ENCODE data around the gene LPIN1. TPM values are rescaled to one million over a fixed set of nuclear protein-coding genes. Genes with fewer than 3 reads are reported as not detected.
"Not testable (repeated sequence)": the region's sequence is repeated elsewhere in the genome, so short reads cannot be mapped to it uniquely, and the experiment has no call there.

LPIN1 gene
- total RNA-seq, 2 donors from 2014 or later = 24.4 to 34.9 TPM

DNA sequence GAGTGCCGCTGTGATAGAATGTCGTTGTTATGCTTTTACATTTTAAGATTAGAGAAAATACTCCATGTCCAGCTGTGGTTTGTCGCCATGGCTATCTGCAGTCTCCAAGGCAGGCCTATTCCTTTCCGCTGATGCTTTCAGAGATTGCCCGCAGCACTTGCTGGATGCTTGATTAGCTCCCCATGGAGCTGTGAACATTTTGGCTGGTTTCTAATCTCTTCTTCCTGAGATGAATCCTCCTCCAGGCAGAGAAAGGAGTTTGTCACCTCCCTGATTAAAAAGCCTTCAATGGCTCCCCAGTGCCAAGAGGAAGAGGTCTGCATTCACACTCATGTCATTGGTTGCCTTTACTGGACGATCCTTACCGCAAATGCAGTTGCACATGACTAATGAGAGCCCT is 32.6 kb upstream of the LPIN1 start:
- DNase-seq = no peak
- intact Hi-C loops (cut with DNase I, micrococcal nuclease) = no loop called here
- ATAC-seq = no peak

DNA sequence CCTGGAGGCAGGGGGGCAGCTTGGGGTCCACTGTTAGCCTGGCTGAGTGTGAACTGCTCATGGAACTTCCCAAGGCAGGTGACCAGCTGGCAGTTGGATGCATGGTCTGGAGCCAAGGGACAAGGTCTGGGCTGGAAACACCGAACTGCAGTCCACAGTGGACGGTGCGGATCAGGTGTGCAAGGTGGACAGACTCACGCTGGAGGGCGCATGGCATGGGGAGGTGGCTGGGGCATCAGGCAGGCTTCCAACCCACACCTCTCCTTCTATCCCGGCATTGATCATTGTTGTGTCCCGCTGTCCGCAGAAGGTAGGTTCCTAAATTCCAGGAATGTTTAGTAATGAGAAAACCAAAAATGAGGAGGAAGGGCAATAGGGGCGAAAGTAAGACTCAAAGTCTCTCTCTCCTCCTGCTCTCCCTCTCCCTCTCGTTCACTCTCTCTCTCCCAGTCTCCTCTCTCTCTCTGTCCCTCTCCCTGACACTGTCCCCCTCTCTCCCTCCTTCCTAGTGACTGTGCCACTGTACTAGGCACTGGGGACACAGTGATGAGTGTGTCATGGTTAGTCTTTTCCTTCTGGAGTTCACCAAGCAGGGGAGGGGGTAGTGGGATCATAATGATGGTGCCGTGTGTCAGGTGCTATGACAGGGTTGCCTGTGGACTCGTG is 30.3 kb upstream of the LPIN1 start:
- intact Hi-C loops (cut with DNase I, micrococcal nuclease) = no loop called here
- ATAC-seq = no peak

DNA sequence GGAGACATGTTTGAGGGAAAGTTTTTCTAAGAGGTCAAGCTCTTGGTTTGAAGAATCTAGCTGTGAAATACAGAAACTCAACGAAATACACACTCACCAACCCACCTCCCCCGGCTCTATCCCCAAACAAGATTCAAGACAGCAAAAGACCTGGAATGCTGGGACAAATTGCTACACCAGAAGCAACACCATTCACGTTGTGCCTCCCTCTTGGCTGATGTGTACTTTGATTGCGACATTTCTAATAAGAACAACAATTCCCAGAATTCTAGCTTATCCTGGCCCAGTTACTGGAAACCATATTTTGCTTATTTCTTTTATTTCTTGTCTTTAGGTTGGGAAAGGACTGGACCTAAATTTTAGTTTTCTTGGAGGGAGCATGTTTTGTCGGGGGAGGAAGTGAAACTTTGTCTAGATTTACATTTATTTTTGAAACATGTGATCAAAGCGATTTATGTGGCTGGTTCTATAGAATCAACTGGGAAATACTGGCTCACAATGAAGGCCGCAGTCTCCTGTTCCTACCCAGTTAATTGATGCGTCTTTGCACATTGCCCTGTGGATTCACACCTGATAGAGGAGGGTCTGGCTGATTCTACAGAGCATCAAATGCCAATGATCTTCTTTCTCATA is 29.6 kb upstream of the LPIN1 start:
- ATAC-seq (no peak), DNase-seq (no peak)
- intact Hi-C loops (cut with DNase I, micrococcal nuclease) = no loop called here

More for the DNA sequence above, 30.3 kb upstream of the LPIN1 start:
- DNase-seq = no peak

DNA sequence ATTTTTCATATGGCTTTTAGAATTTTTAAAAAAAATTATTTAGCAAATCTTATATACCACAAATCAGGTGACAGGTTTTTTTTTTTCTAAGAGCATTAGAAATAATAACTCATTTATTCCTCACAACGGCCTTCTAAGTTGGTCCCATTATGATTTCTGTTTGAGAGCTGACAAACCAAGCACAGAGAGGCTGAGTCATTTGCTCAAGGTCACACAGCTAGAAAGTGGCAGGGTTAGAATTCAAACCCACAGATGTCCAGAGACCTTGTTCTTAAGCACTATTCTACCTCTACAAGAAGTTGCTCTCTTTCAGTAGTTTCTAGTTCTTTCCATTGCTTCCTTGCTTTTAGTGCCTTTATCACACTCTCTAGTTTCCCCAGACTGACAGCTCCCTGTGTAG is 28.8 kb upstream of the LPIN1 start:
- intact Hi-C loops (cut with DNase I, micrococcal nuclease) = no loop called here
- no peak for DNase-seq
- ATAC-seq = no peak

DNA sequence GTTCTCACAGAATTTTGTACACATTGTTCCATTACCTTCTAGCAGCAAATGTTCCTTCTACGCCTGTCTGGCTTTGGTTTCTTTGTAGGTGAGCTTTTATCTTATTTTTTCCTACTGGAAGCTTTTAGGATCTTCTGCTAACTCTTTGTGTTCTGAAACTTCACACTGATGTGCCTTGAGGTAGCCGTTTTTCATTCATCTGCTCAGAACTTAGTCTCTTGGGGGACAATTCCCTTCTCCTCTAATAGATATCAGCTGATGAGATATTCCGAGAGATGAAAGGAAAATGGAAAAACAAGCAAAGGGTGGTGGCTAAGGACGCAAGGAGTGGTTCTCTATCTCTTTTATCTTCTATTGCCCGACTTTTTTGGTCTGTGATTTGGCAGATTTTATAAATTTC is 27.8 kb upstream of the LPIN1 start:
- intact Hi-C loops (cut with DNase I, micrococcal nuclease) = no loop called here
- no peak for DNase-seq
- ATAC-seq = no peak

DNA sequence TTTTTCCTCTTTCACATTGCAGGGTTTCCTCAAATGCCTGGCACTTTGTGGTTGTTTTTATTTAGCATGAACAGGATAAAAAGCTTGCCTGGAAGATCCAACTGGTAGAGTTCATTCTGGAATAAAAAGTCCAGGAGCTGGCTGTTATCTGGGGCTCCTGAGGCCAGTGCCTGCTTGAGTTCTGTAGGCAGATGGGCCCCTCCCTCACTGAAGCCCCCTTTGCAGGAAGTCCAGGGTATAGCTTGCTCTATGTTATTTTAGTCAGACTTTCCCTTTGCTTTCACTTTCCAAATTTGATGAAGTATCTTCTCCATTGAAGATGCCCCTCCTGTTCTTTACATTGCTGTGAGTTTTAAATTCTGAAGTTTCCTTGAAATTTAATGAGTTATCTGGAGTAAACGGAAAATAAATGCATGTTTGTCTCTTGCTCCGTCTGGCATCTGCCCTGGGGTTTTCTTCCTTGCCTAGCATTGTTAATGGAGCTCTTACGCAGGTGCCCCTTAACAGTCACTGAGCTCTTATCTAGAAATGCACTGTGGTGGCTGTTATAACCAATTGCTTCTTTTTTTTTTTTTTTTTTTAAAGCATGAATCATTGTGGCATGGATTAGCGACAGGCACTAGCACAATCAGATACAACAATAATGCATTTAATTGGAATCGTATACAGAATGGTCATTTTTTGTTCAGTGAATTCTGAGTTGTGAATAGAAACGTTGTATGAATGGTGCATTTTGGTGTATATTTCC is 27.0 kb upstream of the LPIN1 start:
- no peak for ATAC-seq
- no peak for DNase-seq
- intact Hi-C loops (cut with DNase I, micrococcal nuclease) = no loop called here

DNA sequence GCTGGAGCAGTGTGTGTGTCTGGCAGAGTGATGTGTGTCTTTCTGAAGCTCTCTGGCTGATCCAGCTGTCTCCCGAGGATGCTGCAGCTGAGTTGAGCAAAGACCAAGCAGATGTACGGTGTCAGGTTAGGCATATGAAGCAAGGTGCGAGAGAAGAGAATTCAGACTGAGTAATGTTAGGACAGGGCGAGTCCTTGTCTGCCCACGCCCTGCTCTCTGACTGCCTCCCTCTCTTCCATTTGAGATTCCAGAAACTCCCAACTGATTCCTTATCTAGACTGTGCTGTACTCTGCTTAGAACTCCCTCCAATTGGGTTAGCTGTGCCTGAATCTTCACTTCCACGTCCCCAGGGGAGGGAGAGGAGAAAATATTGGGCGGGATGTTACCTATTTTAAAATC is 25.7 kb upstream of the LPIN1 start:
- intact Hi-C loops (cut with DNase I, micrococcal nuclease) = no loop called here
- ATAC-seq (no peak), DNase-seq (no peak)

DNA sequence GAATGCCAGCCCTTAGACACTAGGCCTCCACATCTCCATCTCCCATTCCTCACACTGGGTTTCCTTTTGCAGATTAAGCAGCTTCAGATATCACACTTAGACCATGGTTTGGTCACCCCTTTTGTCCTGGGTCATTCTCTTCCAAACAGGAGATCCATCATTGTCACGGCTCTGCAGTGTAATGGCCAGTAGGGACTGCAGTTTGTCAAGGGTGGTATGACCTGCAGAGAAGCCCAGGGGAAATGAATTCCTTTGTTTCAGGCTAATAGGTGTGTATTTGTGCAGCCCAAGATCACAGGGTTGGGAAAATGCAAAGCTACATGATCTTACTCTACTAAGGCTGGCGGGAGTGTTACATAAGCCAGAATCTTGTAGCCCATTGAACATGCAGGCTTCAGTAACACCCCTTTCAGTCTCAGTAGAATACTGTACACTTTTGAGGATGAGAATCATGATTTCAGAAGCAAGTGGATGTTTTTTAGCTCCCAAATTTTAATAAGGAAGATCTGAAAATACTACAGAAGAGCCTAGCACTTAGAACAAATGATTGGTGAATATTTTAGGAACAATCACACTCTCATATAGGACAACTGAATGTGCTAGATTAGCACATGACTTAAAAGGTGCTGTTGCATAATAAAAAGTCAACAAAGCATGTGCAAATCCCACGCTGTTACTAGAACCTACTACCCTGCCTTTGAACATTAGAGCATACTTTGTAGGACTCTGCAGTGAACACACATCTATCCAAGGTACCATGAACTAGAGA is 24.0 kb upstream of the LPIN1 start:
- no peak for ATAC-seq
- no peak for DNase-seq
- intact Hi-C loops (cut with DNase I, micrococcal nuclease) = no loop called here

DNA sequence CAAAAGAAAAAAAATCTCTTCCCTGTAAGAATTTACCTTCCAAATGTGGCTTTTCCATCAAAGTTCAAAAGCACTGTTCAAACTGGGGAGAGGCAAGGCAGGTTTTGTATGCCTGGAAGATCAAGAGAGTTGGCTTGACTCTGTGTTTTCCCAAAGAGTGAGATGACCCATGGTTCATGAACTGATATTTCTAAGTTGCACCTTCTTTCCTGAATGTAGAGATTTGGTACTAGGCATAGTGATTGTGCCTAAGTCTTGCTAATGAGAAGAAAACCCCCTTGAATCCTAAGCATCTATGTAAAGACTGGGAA is 23.4 kb upstream of the LPIN1 start:
- ATAC-seq (no peak), DNase-seq (no peak)
- intact Hi-C loops (cut with DNase I, micrococcal nuclease) = no loop called here

DNA sequence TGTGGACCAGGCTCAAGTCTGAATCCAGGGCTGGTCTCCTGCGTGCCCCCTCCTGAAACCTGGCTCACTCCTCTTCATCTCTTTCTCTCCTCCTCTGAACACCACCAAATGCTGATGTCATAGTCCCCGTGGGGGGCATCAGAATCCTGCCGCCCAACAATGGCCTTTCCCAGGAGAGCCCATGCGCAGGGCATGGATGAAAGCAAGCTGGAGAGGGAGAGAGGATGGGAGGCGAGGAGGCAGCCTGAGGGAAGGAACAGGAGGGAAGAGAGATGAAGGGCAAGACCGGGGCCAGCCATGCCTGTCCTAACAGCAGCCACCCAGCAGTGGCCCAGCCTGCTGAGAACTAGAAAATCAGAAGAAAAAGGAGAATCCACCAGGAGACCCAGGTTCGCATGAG is 22.3 kb upstream of the LPIN1 start:
- ATAC-seq = no peak
- DNase-seq = no peak
- intact Hi-C loops (cut with DNase I, micrococcal nuclease) = no loop called here

DNA sequence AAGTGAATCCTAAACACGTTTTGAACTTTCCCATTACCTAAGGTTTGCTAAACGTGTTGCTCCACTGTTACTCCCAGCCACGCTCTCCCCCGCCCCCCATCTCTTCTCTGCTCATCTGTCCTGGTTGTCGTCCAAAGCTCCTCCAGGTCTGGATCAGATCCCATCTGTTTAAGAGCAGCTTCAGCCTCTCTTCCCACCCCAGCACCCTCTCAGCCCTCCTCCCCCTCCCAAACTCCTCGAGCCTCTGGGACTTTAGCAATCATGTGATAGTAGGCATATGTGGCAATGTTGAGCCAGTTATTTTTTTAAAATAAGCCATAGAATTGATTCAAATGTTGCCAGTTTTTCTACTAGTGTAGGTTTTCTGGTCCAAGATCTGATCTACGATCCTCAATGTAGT is 20.0 kb upstream of the LPIN1 start:
- intact Hi-C loops (cut with DNase I, micrococcal nuclease) = no loop called here
- DNase-seq = no peak
- no peak for ATAC-seq

DNA sequence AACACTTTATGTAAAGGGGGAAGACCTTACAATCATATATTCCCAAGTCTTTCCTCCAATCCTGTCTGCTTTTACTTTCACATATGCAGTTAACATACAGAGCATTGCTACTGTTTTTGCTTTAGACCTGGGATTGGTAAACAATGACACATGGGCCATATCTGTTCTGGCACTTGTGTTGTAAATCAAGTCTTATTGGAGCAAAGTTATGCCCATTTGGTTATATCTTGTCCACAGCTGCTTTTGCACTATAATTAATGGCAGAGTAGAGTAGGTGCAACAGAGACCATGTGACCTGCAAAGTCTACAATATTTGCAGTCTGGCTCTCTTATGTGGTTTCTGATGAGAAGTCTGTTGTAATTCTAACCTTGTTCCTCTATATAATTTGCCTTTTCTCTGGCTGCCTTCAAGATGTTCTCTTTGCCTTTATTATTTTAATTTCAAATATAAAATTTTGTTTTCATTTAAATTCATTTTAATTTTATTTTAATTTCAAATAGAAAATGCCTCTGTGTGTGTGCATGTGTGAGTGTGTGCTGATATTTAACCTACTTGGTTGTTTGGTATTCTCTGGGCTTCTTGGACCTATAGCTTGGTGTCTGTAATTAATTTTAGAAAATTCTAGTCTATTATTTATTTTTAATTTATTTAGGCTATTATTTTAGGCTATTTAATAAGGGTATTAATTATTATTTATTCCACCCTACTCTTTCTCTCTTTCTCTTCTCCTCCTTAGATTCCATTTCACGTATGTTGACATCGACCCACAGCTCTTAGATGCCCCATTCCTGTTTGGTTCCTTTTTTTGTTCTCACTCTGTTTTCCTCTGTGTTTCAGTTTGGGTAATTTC is 16.8 kb upstream of the LPIN1 start:
- DNase-seq (no peak), ATAC-seq (no peak)
- intact Hi-C loops (cut with DNase I, micrococcal nuclease) = no loop called here

DNA sequence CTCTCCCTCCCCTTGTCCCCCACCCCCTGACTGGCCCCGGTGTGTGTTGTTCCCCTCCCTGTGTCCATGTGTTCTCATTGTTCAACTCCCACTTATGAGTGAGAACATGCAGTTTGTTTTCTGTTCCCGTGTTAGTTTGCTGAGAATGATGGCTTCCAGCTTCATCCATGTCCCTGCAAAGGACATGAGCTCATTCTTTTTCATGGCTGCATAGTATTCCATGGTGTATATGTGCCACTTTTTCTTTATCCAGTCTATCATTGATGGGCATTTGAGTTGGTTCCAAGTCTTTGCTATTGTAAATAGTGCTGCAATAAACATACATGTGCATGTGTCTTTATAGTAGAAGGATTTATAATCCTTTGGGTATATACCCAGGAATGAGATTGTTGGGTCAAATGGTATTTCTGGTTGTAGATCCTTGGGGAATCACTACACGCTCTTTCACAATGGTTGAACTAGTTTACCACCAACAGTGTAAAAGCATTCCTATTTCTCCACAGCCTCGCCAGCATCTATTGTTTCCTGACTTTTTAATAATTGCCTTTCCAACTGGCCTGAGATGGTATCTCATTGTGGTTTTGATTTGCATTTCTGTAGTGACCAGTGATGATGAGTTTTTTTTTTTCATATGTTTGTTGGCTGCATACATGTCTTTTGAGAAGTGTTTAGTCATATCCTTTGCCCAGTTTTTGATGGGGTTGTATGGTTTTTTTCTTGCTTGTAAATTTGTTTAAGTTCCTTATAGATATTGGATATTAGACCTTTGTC is 15.0 kb upstream of the LPIN1 start:
- DNase-seq; ATAC-seq; intact Hi-C loops (cut with DNase I, micrococcal nuclease): not testable (repeated sequence)

DNA sequence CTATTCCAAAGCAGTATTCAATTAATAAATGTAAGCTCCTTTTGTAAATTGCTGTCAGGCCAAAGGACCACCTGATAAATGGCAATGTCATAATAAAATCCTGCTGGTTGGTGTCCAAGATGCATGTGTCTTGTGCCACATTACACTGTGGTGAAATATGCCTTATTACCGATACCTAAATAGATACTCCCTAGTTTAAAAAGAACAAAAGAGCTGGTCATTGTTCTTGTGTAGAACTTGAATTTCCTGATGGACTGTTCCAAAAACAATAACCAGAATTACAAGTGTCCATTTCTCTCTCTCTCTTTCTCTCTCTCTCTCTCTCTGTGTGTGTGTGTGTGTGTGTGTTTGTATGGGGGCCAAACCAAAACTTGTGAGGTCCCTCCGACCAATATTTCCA is 13.8 kb upstream of the LPIN1 start:
- intact Hi-C loops (cut with DNase I, micrococcal nuclease) = no loop called here
- DNase-seq = no peak
- ATAC-seq = no peak

DNA sequence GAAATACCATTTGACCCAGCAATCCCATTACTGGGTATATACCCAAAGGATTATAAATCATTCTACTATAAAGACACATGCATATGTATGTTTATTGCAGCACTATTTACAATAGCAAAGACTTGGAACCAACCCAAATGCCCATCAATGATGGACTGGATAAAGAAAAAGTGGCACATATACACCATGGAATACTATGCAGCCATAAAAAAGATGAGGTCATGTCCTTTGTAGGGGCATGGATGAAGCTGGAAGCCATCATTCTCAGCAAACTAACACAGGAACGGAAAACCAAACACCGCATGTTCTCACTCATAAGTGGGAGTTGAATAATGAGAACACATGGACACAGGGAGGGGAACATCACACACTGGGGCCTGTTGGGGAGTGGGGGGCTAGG is 8.6 kb upstream of the LPIN1 start:
- ATAC-seq; intact Hi-C loops (cut with DNase I, micrococcal nuclease); DNase-seq: not testable (repeated sequence)

DNA sequence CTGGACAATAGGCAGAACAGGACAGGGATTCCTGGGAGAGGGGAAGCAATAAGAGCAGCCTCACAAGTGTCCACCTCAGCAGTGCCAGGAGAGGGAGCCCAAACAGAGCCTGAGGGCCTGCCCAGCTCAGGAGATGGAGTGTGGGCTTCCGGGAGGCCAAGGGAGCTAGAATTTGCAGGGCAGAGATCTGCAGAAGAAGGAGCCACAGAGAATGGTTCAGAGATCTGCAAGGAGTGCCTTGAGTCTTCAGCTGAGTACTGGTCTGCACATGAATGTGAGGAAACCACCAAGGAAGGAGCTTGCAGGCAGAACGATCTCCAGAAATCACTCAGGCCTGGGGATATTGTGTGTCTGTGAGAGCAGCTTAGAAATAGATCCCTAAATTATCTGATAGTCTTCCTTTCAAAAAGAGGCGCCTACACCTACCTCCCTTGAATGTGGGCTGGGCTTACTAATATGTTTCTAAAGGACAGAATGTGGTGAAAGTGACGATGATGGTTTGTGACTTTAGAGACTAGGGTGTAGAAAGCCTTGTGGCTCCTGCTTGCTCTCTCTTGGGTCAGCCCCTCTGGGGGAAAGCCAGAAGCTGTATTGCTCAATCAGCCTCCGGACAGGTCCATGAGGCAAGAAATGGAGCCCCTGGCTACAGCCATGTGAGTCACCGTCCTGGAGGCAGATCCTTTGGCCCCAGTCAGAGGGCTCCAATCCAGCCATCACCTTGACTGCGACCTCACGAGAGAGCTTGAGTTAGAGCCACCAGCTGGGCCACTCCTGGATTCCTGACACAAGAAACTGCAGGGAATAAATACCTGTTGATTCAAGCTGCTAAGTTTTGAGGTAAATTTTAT is 7.6 kb upstream of the LPIN1 start:
- peak; percentile 92 for ATAC-seq
- peak; percentile 63 to 65 for DNase-seq
- intact Hi-C loops (cut with DNase I, micrococcal nuclease) = no loop called here

DNA sequence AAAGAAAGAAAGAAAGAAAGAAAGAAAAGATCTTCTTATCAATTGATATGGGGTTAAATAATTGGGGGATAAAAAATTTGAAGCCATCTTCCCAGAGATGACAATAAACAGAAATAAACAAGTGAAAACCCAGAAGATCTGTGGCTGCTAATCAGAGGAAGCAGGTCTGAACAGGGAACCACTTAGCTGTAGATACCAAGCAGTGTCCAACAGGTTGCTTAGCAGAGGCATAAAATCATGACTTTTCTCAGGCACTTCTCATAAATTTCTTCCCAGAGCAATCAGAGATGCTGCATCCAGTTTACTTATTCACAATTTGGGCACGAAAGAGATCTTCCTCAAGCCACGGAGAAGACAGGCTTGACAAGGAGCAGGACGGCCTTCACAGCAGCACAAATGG is 5.7 kb upstream of the LPIN1 start:
- intact Hi-C loops (cut with DNase I, micrococcal nuclease) = no loop called here
- ATAC-seq (no peak), DNase-seq (no peak)
